GM12801 (cell line): ENCODE measurements around the gene TXLNB.

Source experiments
- TF ChIP-seq, protein P1 (sequence below): IDR thresholded peaks from one replicate; pipeline ENCODE4 v1.5.1; 2011; ENCODE audit warnings: control low read depth; ENCODE audit not compliant: insufficient read length; ENCODE audit errors: extremely low read depth

The TXLNB gene

GRCh38 chr6:139294090-139294489 lies 2.3 kb upstream of the TXLNB start:
- TF ChIP-seq, protein P1, sequence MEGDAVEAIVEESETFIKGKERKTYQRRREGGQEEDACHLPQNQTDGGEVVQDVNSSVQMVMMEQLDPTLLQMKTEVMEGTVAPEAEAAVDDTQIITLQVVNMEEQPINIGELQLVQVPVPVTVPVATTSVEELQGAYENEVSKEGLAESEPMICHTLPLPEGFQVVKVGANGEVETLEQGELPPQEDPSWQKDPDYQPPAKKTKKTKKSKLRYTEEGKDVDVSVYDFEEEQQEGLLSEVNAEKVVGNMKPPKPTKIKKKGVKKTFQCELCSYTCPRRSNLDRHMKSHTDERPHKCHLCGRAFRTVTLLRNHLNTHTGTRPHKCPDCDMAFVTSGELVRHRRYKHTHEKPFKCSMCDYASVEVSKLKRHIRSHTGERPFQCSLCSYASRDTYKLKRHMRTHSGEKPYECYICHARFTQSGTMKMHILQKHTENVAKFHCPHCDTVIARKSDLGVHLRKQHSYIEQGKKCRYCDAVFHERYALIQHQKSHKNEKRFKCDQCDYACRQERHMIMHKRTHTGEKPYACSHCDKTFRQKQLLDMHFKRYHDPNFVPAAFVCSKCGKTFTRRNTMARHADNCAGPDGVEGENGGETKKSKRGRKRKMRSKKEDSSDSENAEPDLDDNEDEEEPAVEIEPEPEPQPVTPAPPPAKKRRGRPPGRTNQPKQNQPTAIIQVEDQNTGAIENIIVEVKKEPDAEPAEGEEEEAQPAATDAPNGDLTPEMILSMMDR: no peak

DNA sequence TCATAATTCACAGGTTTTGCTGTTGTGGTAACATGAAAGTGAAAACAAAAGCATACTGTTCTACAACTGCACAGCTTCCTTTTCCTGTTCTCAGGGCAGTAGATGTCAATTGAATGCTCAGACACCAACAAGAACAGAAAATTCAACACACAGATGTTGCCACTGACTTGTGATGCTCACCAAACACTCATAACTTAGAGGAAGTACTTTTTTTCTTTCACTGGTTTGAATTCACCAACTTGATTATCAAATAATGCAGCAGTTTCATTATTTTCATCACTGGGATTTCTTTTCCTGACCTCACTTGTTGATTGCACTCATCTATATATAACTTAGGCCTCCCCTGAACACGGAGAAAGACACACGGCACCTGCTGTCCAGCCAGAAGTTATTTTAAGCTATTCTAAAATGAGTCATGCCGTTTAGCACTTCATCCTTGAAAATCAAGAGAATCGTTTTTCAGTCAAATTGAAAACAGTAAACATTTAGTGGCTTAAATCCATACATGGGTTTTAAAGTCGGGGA lies 949 bp downstream of the TXLNB start:
- TF ChIP-seq, protein P1: no peak

GRCh38 chr6:139289233-139289632 lies 2.6 kb downstream of the TXLNB start:
- TF ChIP-seq, protein P1: no peak

- TF ChIP-seq, protein P1: no peak
Observed at GRCh38 chr6:139288496-139289040, 3.2 kb downstream of the TXLNB start.

DNA sequence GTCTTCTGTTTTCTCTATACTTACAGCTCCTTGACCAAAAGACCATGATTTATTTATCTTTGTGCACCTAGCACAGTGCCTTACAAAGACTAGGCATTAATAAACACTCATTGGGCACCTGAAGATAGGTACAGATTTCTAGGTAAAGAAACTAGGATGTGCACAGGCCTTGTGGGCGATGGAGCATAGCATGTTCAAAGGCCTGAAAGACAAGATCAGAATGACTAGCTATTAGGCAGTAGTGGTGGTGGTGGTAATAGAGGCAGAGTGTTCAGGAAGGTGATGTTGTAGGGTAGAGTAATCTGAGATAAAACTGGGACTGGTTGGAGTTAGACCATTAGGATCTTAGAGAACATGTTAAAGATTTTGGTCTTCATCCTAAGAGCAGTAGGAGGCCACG lies 3.9 kb downstream of the TXLNB start:
- TF ChIP-seq, protein P1: no peak

GRCh38 chr6:139285590-139285989 lies 6.2 kb downstream of the TXLNB start:
- TF ChIP-seq, protein P1: no peak

- TF ChIP-seq, protein P1: no peak
Observed at GRCh38 chr6:139284789-139285188, 7.0 kb downstream of the TXLNB start.
